HL-60 (cell line): ENCODE measurements around the gene RAD50.

Source experiments
- DNase-seq, 2 experiments: peaks; one replicate each; pipeline ENCODE4 v3.0.0-alpha.2; 2010 to 2020; ENCODE audit warnings: low read depth in 1 of 2, low spot score in 1 of 2
- H3K27ac ChIP-seq: fragments of 250-450 bp; sonication (Bioruptor Pico); replicated peaks from 2 replicates; pipeline ENCODE4 v1.5.1; 2020; ENCODE audit warnings: mild to moderate bottlenecking, moderate library complexity
- H3K27me3 ChIP-seq: fragments of 250-450 bp; sonication (Bioruptor Pico); 2 replicates; pipeline ENCODE4 v1.5.1; 2021; ENCODE audit warnings: mild to moderate bottlenecking, moderate library complexity; ENCODE audit not compliant: insufficient read depth, poor library complexity, severe bottlenecking
- H3K4me3 ChIP-seq: replicated peaks from 2 replicates; pipeline ENCODE4 v1.5.1; 2011; ENCODE audit warnings: mild to moderate bottlenecking, control low read depth, low read length; ENCODE audit not compliant: insufficient read depth
- GABPA ChIP-seq: IDR thresholded peaks from 2 replicates; pipeline ENCODE4 v1.6.1; 2012; ENCODE audit warnings: low read depth
- POLR2AphosphoS5 ChIP-seq: IDR thresholded peaks from 2 replicates; pipeline ENCODE4 v1.6.1; 2012; ENCODE audit warnings: low read depth
- SPI1 ChIP-seq: IDR thresholded peaks from 2 replicates; pipeline ENCODE4 v1.6.1; 2012; ENCODE audit warnings: low read depth, mild to moderate bottlenecking, borderline replicate concordance
- TF ChIP-seq, protein P1 (sequence below): IDR thresholded peaks from 2 replicates; pipeline ENCODE4 v1.6.1; 2012; ENCODE audit warnings: low read depth; ENCODE audit not compliant: insufficient replicate concordance
- TF ChIP-seq, protein P2 (sequence below): IDR thresholded peaks from one replicate; pipeline ENCODE4 v1.5.1; 2011; ENCODE audit warnings: low read length, control low read depth, inconsistent platforms; ENCODE audit not compliant: insufficient read depth

The RAD50 gene

DNA sequence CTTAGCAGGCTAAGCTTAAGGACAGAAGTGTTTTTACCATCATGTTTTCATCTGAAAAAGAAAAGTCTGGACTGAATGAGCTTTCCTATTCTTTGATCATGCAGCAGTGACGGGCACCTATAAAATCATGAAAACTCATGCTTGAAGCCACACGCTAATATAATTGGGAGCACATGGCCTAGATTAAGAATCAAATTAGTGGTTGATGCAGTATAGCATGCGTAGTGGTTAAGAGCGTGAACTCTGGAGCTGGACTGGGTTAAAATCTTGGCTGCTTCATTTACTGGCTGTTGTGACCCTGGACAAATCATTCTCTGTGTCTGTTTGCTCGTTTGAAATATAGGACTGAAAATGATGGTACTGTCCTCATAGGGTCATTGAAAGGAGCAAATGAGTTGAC lies 51.3 kb downstream of the RAD50 start:
- DNase-seq = no peak
- Histone ChIP-seq H3K27ac (no peak overlapping the region), H3K27me3 (no peaks in the 10 kb centered on the region), H3K4me3 (no peak overlapping the region)
- no peak for TF ChIP-seq POLR2AphosphoS5
- TF ChIP-seq, protein P1, sequence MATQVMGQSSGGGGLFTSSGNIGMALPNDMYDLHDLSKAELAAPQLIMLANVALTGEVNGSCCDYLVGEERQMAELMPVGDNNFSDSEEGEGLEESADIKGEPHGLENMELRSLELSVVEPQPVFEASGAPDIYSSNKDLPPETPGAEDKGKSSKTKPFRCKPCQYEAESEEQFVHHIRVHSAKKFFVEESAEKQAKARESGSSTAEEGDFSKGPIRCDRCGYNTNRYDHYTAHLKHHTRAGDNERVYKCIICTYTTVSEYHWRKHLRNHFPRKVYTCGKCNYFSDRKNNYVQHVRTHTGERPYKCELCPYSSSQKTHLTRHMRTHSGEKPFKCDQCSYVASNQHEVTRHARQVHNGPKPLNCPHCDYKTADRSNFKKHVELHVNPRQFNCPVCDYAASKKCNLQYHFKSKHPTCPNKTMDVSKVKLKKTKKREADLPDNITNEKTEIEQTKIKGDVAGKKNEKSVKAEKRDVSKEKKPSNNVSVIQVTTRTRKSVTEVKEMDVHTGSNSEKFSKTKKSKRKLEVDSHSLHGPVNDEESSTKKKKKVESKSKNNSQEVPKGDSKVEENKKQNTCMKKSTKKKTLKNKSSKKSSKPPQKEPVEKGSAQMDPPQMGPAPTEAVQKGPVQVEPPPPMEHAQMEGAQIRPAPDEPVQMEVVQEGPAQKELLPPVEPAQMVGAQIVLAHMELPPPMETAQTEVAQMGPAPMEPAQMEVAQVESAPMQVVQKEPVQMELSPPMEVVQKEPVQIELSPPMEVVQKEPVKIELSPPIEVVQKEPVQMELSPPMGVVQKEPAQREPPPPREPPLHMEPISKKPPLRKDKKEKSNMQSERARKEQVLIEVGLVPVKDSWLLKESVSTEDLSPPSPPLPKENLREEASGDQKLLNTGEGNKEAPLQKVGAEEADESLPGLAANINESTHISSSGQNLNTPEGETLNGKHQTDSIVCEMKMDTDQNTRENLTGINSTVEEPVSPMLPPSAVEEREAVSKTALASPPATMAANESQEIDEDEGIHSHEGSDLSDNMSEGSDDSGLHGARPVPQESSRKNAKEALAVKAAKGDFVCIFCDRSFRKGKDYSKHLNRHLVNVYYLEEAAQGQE = no peak
- TF ChIP-seq SPI1 = no peak
- no peak for TF ChIP-seq GABPA
- TF ChIP-seq, protein P2, sequence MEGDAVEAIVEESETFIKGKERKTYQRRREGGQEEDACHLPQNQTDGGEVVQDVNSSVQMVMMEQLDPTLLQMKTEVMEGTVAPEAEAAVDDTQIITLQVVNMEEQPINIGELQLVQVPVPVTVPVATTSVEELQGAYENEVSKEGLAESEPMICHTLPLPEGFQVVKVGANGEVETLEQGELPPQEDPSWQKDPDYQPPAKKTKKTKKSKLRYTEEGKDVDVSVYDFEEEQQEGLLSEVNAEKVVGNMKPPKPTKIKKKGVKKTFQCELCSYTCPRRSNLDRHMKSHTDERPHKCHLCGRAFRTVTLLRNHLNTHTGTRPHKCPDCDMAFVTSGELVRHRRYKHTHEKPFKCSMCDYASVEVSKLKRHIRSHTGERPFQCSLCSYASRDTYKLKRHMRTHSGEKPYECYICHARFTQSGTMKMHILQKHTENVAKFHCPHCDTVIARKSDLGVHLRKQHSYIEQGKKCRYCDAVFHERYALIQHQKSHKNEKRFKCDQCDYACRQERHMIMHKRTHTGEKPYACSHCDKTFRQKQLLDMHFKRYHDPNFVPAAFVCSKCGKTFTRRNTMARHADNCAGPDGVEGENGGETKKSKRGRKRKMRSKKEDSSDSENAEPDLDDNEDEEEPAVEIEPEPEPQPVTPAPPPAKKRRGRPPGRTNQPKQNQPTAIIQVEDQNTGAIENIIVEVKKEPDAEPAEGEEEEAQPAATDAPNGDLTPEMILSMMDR = no peak

- DNase-seq = no peak
- no peak overlapping the region for H3K27ac ChIP-seq
- H3K27me3 ChIP-seq = no peaks in the 10 kb centered on the region
- H3K4me3 ChIP-seq = no peak overlapping the region
- TF ChIP-seq POLR2AphosphoS5 (no peak), GABPA (no peak), SPI1 (no peak)
- TF ChIP-seq, protein P2 = no peak
- TF ChIP-seq, protein P1 = no peak
Measured at GRCh38 chr5:132611965-132612364, 55.2 kb downstream of the RAD50 start.

DNA sequence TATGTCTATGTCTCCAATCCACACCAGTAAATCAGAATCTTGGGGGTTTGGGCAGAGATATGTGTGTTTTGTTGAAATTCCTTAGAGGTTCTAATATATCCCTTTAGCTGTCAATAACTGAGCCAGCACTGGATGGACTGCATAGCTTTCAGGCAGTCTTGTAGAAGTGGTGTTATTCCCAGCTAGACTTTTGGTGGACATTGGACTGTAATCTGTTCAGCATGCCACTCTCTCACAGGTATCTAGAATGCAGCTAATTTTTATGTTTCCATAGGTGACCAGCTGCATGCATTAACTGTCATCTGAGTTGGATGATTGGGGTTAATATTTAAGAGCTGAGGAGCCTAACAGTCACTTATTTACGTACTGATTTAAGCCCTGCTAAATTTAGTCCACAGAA lies 56.1 kb downstream of the RAD50 start:
- DNase-seq = no peak
- TF ChIP-seq, protein P1 = no peak
- TF ChIP-seq SPI1 (no peak), GABPA (no peak)
- Histone ChIP-seq H3K27ac (no peak overlapping the region), H3K27me3 (no peaks in the 10 kb centered on the region), H3K4me3 (no peak overlapping the region)
